HepG2 (cell line): ENCODE results near the gene EYA3. TPM values are rescaled to one million over a fixed set of nuclear protein-coding genes. Genes with fewer than 3 reads are reported as not detected.

Source experiments
- AKAP8 ChIP-seq: sonication (generic); formaldehyde crosslinking; IDR thresholded peaks from 2 replicates; pipeline ENCODE4 v1.5.1; 2020; ENCODE audit warnings: mild to moderate bottlenecking, missing genetic modification reagents
- ATF5 ChIP-seq: sonication (generic); formaldehyde crosslinking; IDR thresholded peaks from 2 replicates; pipeline ENCODE4 v1.4.0; 2020; ENCODE audit warnings: mild to moderate bottlenecking, low read depth, missing genetic modification reagents
- CBX5 ChIP-seq: sonication (generic); formaldehyde crosslinking; IDR thresholded peaks from 2 replicates; pipeline ENCODE4 v1.4.0; 2020; ENCODE audit warnings: missing genetic modification reagents, borderline replicate concordance
- DR1 ChIP-seq: sonication (generic); formaldehyde crosslinking; IDR thresholded peaks from 2 replicates; pipeline ENCODE4 v1.8.0; 2021; ENCODE audit warnings: mild to moderate bottlenecking, missing genetic modification reagents, inconsistent platforms
- ESRRA ChIP-seq: sonication (generic); formaldehyde crosslinking; IDR thresholded peaks from 2 replicates; pipeline ENCODE4 v1.5.1; 2020; ENCODE audit warnings: mild to moderate bottlenecking, low read depth, missing genetic modification reagents
- FOSL1 ChIP-seq: sonication (generic); formaldehyde crosslinking; IDR thresholded peaks from 2 replicates; pipeline ENCODE4 v1.9.0; 2021; ENCODE audit warnings: missing genetic modification reagents, borderline replicate concordance
- GMEB1 ChIP-seq: sonication (generic); formaldehyde crosslinking; IDR thresholded peaks from 2 replicates; pipeline ENCODE4 v1.5.1; 2020; ENCODE audit warnings: missing genetic modification reagents, mild to moderate bottlenecking, borderline replicate concordance
- KDM6A ChIP-seq: IDR thresholded peaks from 2 replicates; pipeline ENCODE4 v1.6.1; 2016; ENCODE audit warnings: low read depth
- NR0B2 ChIP-seq: sonication (generic); formaldehyde crosslinking; IDR thresholded peaks from 2 replicates; pipeline ENCODE4 v1.4.0; 2020; ENCODE audit warnings: mild to moderate bottlenecking, missing genetic modification reagents
- NR2F1 ChIP-seq, 2 experiments: fragments of 450-650 bp in 1 of 2; formaldehyde crosslinking in 1 of 2; IDR thresholded peaks; 2 replicates each; pipeline versions ENCODE4 v1.5.0 to v1.6.1; 2016 to 2020; ENCODE audit warnings: mild to moderate bottlenecking in 1 of 2, missing compliant biosample characterization in 1 of 2, missing genetic modification reagents in 1 of 2, moderate library complexity in 1 of 2
- POLR2A ChIP-seq, 2 experiments: IDR thresholded peaks; 2 replicates each; pipeline ENCODE4 v1.6.1; 2011; ENCODE audit warnings: low read depth in 2 of 2, low read length in 2 of 2, mild to moderate bottlenecking in 1 of 2, moderate library complexity in 1 of 2; ENCODE audit not compliant: insufficient read depth in 1 of 2
- ZBTB1 ChIP-seq: sonication (generic); formaldehyde crosslinking; IDR thresholded peaks from 2 replicates; pipeline ENCODE4 v1.4.0; 2020; ENCODE audit warnings: missing genetic modification reagents, borderline replicate concordance
- ZBTB44 ChIP-seq: sonication (generic); formaldehyde crosslinking; IDR thresholded peaks from 2 replicates; pipeline ENCODE4 v1.4.0; 2020; ENCODE audit warnings: missing genetic modification reagents
- ZNF225 ChIP-seq: sonication (generic); formaldehyde crosslinking; IDR thresholded peaks from 2 replicates; pipeline ENCODE4 v1.4.0; 2020; ENCODE audit warnings: mild to moderate bottlenecking, missing genetic modification reagents
- ZNF496 ChIP-seq: sonication (generic); formaldehyde crosslinking; IDR thresholded peaks from 2 replicates; pipeline ENCODE4 v1.8.1; 2023; ENCODE audit warnings: mild to moderate bottlenecking, moderate library complexity, missing genetic modification reagents; ENCODE audit not compliant: insufficient replicate concordance
- ZNF512 ChIP-seq: sonication (generic); formaldehyde crosslinking; IDR thresholded peaks from 2 replicates; pipeline ENCODE4 v1.4.0; 2020; ENCODE audit warnings: mild to moderate bottlenecking, missing genetic modification reagents
- ZNF704 ChIP-seq: sonication (generic); formaldehyde crosslinking; IDR thresholded peaks from 2 replicates; pipeline ENCODE4 v1.8.1; 2023; ENCODE audit warnings: mild to moderate bottlenecking, inconsistent platforms, moderate library complexity, missing genetic modification reagents, borderline replicate concordance
- ZNF761 ChIP-seq: sonication (generic); formaldehyde crosslinking; conservative IDR thresholded peaks from 2 replicates; pipeline ENCODE4 v1.4.0; 2020; ENCODE audit warnings: mild to moderate bottlenecking, missing genetic modification reagents
- ZNF777 ChIP-seq: sonication (generic); formaldehyde crosslinking; IDR thresholded peaks from 2 replicates; pipeline ENCODE4 v1.4.0; 2020; ENCODE audit warnings: missing genetic modification reagents
- ZNF883 ChIP-seq: sonication (generic); formaldehyde crosslinking; IDR thresholded peaks from 2 replicates; pipeline ENCODE4 v1.5.1; 2020; ENCODE audit warnings: mild to moderate bottlenecking, missing genetic modification reagents; ENCODE audit errors: not compliant biosample characterization
- polyA plus RNA-seq, 8 experiments: library from polyadenylated mRNA; depleted of rRNA in 3 of 8; stranded (reverse) in 7 of 8; unstranded in 1 of 8; fragments of >200 nt; fragmentation: Illumina TruSeq in 4 of 8; extraction: Trizol in 4 of 8; gene quantifications; 2 replicates each; pipeline versions ENCODE4 v1.2.1 to v1.2.3, GENCODE V29; 2011 to 2016; ENCODE audit warnings: low read depth in 4 of 8, missing spikeins in 1 of 8, mixed read lengths in 1 of 8; ENCODE audit not compliant: insufficient read depth in 1 of 8
- total RNA-seq, 5 experiments: library from RNA; depleted of rRNA; stranded (reverse); fragments of >200 nt; fragmentation: Illumina TruSeq; extraction: Trizol; gene quantifications; 2 replicates each; pipeline ENCODE4 v1.2.3, GENCODE V29; 2016; ENCODE audit warnings: low read depth in 1 of 5

Gene EYA3
- total and polyA plus RNA-seq, 2 of the 13 experiments (the other 11 are each of a cell fraction or from before 2014, with no cell fraction given): 13.9 to 19.7 TPM

- 0 out of 2 replicates have a peak, but pooled peaks have one; percentile 33 for TF ChIP-seq ZNF777 (CRISPR knock-in tag)
- TF ChIP-seq CBX5 (CRISPR knock-in tag): no peak; the same call in 1 of the 2 replicates
- peak; percentile 65 for TF ChIP-seq ZNF512 (CRISPR knock-in tag)
- TF ChIP-seq GMEB1 (CRISPR knock-in tag): peak; percentile 81; the same call in 1 of the 2 replicates
- TF ChIP-seq KDM6A (CRISPR knock-in tag): no peak
- TF ChIP-seq ZBTB1 (CRISPR knock-in tag): no peak
- no peak for TF ChIP-seq ZNF496 (CRISPR knock-in tag)
- peak; percentile 90 for TF ChIP-seq POLR2A (IDR thresholded peaks at IDR 0.05; ENCODE audit: insufficient read depth in 1 of 2, low read depth in 2 of 2, low read length in 2 of 2)
- TF ChIP-seq ZNF704 (CRISPR knock-in tag): no peak; the same call in 1 of the 2 replicates
- TF ChIP-seq ATF5 (CRISPR knock-in tag): no peak
- no peak for TF ChIP-seq NR2F1 (CRISPR knock-in tag; IDR thresholded peaks at IDR 0.05)
- no peak for TF ChIP-seq ZNF883 (CRISPR knock-in tag)
- 0 out of 2 replicates have a peak, but pooled peaks have one; percentile 48 for TF ChIP-seq ZBTB44 (CRISPR knock-in tag)
- 0 out of 2 replicates have a peak, but pooled peaks have one; percentile 69 for TF ChIP-seq DR1 (CRISPR knock-in tag)
- TF ChIP-seq FOSL1 (CRISPR knock-in tag): no peak
- no peak for TF ChIP-seq AKAP8 (CRISPR knock-in tag)
- no peak for TF ChIP-seq ESRRA
- TF ChIP-seq ZNF225 (CRISPR knock-in tag): peak; percentile 67; the same call in 1 of the 2 replicates
- TF ChIP-seq NR0B2: no peak
- TF ChIP-seq ZNF761 (CRISPR knock-in tag): no peak; the same call in 1 of the 2 replicates
These were observed at the start of gene EYA3 (continued) for GRCh38 chr1:28088168-28088961.
